Measurements from ENCODE around the gene LGR6.

- TF ChIP-seq CTCF (IDR thresholded peaks at IDR 0.05) (no peak), REST (IDR thresholded peaks at IDR 0.05; ENCODE audit: insufficient read depth in 1 of 2, low read depth in 2 of 2, low read length in 1 of 2) (no peak)
Measured at GRCh38 chr1:202159534-202160371, 33.8 kb upstream of the LGR6 start.

Measured in Panc1 (cell line).